ENCODE results near the gene ZNF365. TPM values are rescaled to one million over a fixed set of nuclear protein-coding genes. Genes with fewer than 3 reads are reported as not detected.
"Not testable (repeated sequence)": the region's sequence is repeated elsewhere in the genome, so short reads cannot be mapped to it uniquely, and the experiment has no call there.

Gene ZNF365
- total and polyA plus RNA-seq, 2 experiments from 2014 or later: 0.60 to 0.93 TPM

- H3K4me2 ChIP-seq: no peak overlapping the region
- H3K79me2 ChIP-seq: no peaks in the 10 kb centered on the region
- no peaks in the 10 kb centered on the region for H3K4me1 ChIP-seq (ENCODE audit: insufficient read depth)
- WGBS (ENCODE audit: low lambda C conversion rate, missing lambda C conversion rate): 78% methylated on average over 3 of the region's 3 CpGs
- H4K20me1 ChIP-seq (ENCODE audit: insufficient read depth, poor library complexity, severe bottlenecking): no peaks in the 10 kb centered on the region
- no peak overlapping the region for H3K4me3 ChIP-seq
- H3K9me2 ChIP-seq (replicated peaks; ENCODE audit: insufficient read depth): no peaks in the 10 kb centered on the region
- H3K36me3 ChIP-seq (replicated peaks; ENCODE audit: insufficient read depth, low read depth): no peaks in the 10 kb centered on the region
- no peaks in the 10 kb centered on the region for H3K9me3 ChIP-seq (ENCODE audit: low read depth)
- peaks cover 34% of the 10 kb centered on the region for H3K27me3 ChIP-seq
- no peak overlapping the region for H3K27ac ChIP-seq
- TF ChIP-seq EZH2phosphoT487 (IDR thresholded peaks at IDR 0.05; ENCODE audit: low read depth, severe bottlenecking, unreplicated experiment) (no peak), EZH2 (IDR thresholded peaks at IDR 0.05; ENCODE audit: borderline replicate concordance) (no peak)
- TF ChIP-seq, protein P1, sequence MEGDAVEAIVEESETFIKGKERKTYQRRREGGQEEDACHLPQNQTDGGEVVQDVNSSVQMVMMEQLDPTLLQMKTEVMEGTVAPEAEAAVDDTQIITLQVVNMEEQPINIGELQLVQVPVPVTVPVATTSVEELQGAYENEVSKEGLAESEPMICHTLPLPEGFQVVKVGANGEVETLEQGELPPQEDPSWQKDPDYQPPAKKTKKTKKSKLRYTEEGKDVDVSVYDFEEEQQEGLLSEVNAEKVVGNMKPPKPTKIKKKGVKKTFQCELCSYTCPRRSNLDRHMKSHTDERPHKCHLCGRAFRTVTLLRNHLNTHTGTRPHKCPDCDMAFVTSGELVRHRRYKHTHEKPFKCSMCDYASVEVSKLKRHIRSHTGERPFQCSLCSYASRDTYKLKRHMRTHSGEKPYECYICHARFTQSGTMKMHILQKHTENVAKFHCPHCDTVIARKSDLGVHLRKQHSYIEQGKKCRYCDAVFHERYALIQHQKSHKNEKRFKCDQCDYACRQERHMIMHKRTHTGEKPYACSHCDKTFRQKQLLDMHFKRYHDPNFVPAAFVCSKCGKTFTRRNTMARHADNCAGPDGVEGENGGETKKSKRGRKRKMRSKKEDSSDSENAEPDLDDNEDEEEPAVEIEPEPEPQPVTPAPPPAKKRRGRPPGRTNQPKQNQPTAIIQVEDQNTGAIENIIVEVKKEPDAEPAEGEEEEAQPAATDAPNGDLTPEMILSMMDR (IDR thresholded peaks at IDR 0.05; ENCODE audit: poor library complexity): no peak
- DNase-seq (ENCODE audit: low spot score): no peak
- H2AFZ ChIP-seq: no peak overlapping the region
Measured at GRCh38 chr10:62377026-62377415, 2.9 kb downstream of the ZNF365 start.

GRCh38 chr10:62377966-62378365 is 3.8 kb downstream of the ZNF365 start:
- H3K9me3 ChIP-seq (ENCODE audit: low read depth): no peaks in the 10 kb centered on the region
- DNase-seq (ENCODE audit: low spot score): no peak
- TF ChIP-seq EZH2 (IDR thresholded peaks at IDR 0.05; ENCODE audit: borderline replicate concordance): no peak
- TF ChIP-seq, protein P1 (IDR thresholded peaks at IDR 0.05; ENCODE audit: poor library complexity): no peak
- no peak for TF ChIP-seq EZH2phosphoT487 (IDR thresholded peaks at IDR 0.05; ENCODE audit: low read depth, severe bottlenecking, unreplicated experiment)
- no peaks in the 10 kb centered on the region for H3K36me3 ChIP-seq (replicated peaks; ENCODE audit: insufficient read depth, low read depth)
- H3K27ac ChIP-seq: no peak overlapping the region
- no peaks in the 10 kb centered on the region for H3K79me2 ChIP-seq
- H3K9me2 ChIP-seq (replicated peaks; ENCODE audit: insufficient read depth): no peaks in the 10 kb centered on the region
- H3K4me1 ChIP-seq (ENCODE audit: insufficient read depth): no peaks in the 10 kb centered on the region
- H3K4me3 ChIP-seq: no peak overlapping the region
- no peaks in the 10 kb centered on the region for H4K20me1 ChIP-seq (ENCODE audit: insufficient read depth, poor library complexity, severe bottlenecking)
- WGBS (ENCODE audit: low lambda C conversion rate, missing lambda C conversion rate): 94% methylated on average over 6 of the region's 6 CpGs
- no peak overlapping the region for H2AFZ ChIP-seq
- H3K27me3 ChIP-seq: peaks cover 30% of the 10 kb centered on the region
- no peak overlapping the region for H3K4me2 ChIP-seq

DNA sequence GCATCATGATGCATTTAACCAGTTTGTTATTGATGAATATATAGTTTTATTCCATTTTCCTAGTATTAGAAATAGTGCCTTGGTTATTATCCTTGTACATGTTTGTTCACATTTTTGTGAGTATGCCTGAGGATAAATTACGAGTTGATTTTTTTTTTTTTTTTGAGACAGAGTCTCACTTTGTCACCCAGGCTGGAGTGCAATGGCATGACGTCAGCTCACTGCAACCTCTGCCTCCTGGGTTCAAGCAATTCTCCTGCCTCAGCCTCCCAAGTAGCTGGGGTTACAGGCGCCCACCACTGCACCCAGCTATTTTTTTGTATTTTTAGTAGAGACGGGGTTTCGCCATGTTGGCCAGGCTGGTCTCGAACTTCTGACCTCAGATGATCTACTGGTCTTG is 4.7 kb downstream of the ZNF365 start:
- not testable (repeated sequence) for H3K36me3 ChIP-seq (replicated peaks; ENCODE audit: insufficient read depth, low read depth); H4K20me1 ChIP-seq (ENCODE audit: insufficient read depth, poor library complexity, severe bottlenecking); H3K79me2 ChIP-seq; H3K9me3 ChIP-seq (ENCODE audit: low read depth); DNase-seq (ENCODE audit: low spot score); H3K4me1 ChIP-seq (ENCODE audit: insufficient read depth); H3K4me3 ChIP-seq; H3K4me2 ChIP-seq; H2AFZ ChIP-seq; H3K27ac ChIP-seq; H3K9me2 ChIP-seq (replicated peaks; ENCODE audit: insufficient read depth)
- peaks cover 21% of the 10 kb centered on the region for H3K27me3 ChIP-seq
- WGBS (ENCODE audit: low lambda C conversion rate, missing lambda C conversion rate): 97% methylated on average over 6 of the region's 6 CpGs

GRCh38 chr10:62379394-62379793 is 5.2 kb downstream of the ZNF365 start:
- no peaks in the 10 kb centered on the region for H3K79me2 ChIP-seq
- H3K9me3 ChIP-seq (ENCODE audit: low read depth): no peaks in the 10 kb centered on the region

More at GRCh38 chr10:62379394-62379793, 5.2 kb downstream of the ZNF365 start:
- DNase-seq (ENCODE audit: low spot score): no peak
- no peaks in the 10 kb centered on the region for H4K20me1 ChIP-seq (ENCODE audit: insufficient read depth, poor library complexity, severe bottlenecking)
- WGBS (ENCODE audit: low lambda C conversion rate, missing lambda C conversion rate): 85% methylated on average over 4 of the region's 4 CpGs
- no peak overlapping the region for H3K4me3 ChIP-seq
- TF ChIP-seq EZH2phosphoT487 (IDR thresholded peaks at IDR 0.05; ENCODE audit: low read depth, severe bottlenecking, unreplicated experiment) (no peak), EZH2 (IDR thresholded peaks at IDR 0.05; ENCODE audit: borderline replicate concordance) (no peak)
- TF ChIP-seq, protein P1 (IDR thresholded peaks at IDR 0.05; ENCODE audit: poor library complexity): no peak
- H3K4me2 ChIP-seq: no peak overlapping the region
- H2AFZ ChIP-seq: no peak overlapping the region
- peaks cover 18% of the 10 kb centered on the region for H3K27me3 ChIP-seq
- H3K9me2 ChIP-seq (replicated peaks; ENCODE audit: insufficient read depth): no peaks in the 10 kb centered on the region
- no peaks in the 10 kb centered on the region for H3K4me1 ChIP-seq (ENCODE audit: insufficient read depth)
- peak overlapping the region; percentile 14 for H3K27ac ChIP-seq
- no peaks in the 10 kb centered on the region for H3K36me3 ChIP-seq (replicated peaks; ENCODE audit: insufficient read depth, low read depth)

Data from hepatocyte (in vitro differentiated cells).